ENCODE data around the gene PHLDB3. TPM values are rescaled to one million over a fixed set of nuclear protein-coding genes. Genes with fewer than 3 reads are reported as not detected.

The PHLDB3 gene
- polyA plus RNA-seq, 1 donor from 2014 or later: 5.6 TPM

DNA sequence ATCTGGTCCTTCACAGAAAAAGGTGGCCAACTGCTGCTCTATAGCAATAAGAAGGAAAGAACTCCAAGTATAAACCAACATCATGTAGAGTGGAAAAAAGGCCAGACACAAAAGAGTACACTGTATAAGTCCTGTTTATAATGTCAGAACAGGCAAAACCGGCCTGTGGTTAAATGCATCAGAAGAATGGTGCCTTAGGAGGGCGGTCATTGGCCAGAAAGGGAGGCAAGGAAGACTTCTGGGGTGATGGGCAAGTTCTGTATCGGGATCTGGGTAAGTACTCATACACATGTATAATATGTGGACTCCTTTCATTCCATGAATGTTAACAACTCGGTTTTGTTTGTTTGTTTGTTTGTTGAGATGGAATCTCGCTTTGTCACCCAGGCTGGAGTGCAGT, 18.4 kb upstream of the PHLDB3 start:
- Histone ChIP-seq H3K4me3 (ENCODE audit: low read length) (no peak overlapping the region), H3K27me3 (ENCODE audit: insufficient read depth, low read depth, low read length) (no peaks in the 10 kb centered on the region), H3K9me2 (ENCODE audit: insufficient read depth, low read length) (no peaks in the 10 kb centered on the region), H3F3A (ENCODE audit: insufficient read depth, low read length, poor library complexity, severe bottlenecking) (no peaks in the 10 kb centered on the region), H3K4me2 (ENCODE audit: low read length) (no peak overlapping the region), H2AFZ (ENCODE audit: low read depth, low read length) (no peak overlapping the region), H4K20me1 (ENCODE audit: insufficient read depth) (no peaks in the 10 kb centered on the region), H3K36me3 (ENCODE audit: insufficient read depth, low read length) (no peaks in the 10 kb centered on the region), H3K9me3 (ENCODE audit: low read length) (no peaks in the 10 kb centered on the region), H3K79me2 (replicated peaks; ENCODE audit: insufficient read depth, low read length) (no peaks in the 10 kb centered on the region), H3K27ac (ENCODE audit: low read length) (no peak overlapping the region), H3K9ac (ENCODE audit: low read length) (no peak overlapping the region)
- TF ChIP-seq, protein P1, sequence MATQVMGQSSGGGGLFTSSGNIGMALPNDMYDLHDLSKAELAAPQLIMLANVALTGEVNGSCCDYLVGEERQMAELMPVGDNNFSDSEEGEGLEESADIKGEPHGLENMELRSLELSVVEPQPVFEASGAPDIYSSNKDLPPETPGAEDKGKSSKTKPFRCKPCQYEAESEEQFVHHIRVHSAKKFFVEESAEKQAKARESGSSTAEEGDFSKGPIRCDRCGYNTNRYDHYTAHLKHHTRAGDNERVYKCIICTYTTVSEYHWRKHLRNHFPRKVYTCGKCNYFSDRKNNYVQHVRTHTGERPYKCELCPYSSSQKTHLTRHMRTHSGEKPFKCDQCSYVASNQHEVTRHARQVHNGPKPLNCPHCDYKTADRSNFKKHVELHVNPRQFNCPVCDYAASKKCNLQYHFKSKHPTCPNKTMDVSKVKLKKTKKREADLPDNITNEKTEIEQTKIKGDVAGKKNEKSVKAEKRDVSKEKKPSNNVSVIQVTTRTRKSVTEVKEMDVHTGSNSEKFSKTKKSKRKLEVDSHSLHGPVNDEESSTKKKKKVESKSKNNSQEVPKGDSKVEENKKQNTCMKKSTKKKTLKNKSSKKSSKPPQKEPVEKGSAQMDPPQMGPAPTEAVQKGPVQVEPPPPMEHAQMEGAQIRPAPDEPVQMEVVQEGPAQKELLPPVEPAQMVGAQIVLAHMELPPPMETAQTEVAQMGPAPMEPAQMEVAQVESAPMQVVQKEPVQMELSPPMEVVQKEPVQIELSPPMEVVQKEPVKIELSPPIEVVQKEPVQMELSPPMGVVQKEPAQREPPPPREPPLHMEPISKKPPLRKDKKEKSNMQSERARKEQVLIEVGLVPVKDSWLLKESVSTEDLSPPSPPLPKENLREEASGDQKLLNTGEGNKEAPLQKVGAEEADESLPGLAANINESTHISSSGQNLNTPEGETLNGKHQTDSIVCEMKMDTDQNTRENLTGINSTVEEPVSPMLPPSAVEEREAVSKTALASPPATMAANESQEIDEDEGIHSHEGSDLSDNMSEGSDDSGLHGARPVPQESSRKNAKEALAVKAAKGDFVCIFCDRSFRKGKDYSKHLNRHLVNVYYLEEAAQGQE (IDR thresholded peaks at IDR 0.05; ENCODE audit: borderline replicate concordance): no peak
- TF ChIP-seq SMC3 (conservative IDR thresholded peaks at IDR 0.05; ENCODE audit: poor library complexity) (no peak), EZH2 (IDR thresholded peaks at IDR 0.05; ENCODE audit: borderline replicate concordance, insufficient read depth, low read length, poor library complexity, severe bottlenecking) (no peak), MXI1 (conservative IDR thresholded peaks at IDR 0.05; ENCODE audit: poor library complexity, severe bottlenecking) (no peak), RAD21 (conservative IDR thresholded peaks at IDR 0.05) (no peak), EP300 (conservative IDR thresholded peaks at IDR 0.05; ENCODE audit: poor library complexity, severe bottlenecking) (no peak), TAF1 (IDR thresholded peaks at IDR 0.05; ENCODE audit: low read depth) (no peak), POLR2AphosphoS5 (IDR thresholded peaks at IDR 0.05) (no peak)
- TF ChIP-seq, protein P2, sequence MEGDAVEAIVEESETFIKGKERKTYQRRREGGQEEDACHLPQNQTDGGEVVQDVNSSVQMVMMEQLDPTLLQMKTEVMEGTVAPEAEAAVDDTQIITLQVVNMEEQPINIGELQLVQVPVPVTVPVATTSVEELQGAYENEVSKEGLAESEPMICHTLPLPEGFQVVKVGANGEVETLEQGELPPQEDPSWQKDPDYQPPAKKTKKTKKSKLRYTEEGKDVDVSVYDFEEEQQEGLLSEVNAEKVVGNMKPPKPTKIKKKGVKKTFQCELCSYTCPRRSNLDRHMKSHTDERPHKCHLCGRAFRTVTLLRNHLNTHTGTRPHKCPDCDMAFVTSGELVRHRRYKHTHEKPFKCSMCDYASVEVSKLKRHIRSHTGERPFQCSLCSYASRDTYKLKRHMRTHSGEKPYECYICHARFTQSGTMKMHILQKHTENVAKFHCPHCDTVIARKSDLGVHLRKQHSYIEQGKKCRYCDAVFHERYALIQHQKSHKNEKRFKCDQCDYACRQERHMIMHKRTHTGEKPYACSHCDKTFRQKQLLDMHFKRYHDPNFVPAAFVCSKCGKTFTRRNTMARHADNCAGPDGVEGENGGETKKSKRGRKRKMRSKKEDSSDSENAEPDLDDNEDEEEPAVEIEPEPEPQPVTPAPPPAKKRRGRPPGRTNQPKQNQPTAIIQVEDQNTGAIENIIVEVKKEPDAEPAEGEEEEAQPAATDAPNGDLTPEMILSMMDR (IDR thresholded peaks at IDR 0.05; ENCODE audit: poor library complexity, severe bottlenecking): no peak

DNA sequence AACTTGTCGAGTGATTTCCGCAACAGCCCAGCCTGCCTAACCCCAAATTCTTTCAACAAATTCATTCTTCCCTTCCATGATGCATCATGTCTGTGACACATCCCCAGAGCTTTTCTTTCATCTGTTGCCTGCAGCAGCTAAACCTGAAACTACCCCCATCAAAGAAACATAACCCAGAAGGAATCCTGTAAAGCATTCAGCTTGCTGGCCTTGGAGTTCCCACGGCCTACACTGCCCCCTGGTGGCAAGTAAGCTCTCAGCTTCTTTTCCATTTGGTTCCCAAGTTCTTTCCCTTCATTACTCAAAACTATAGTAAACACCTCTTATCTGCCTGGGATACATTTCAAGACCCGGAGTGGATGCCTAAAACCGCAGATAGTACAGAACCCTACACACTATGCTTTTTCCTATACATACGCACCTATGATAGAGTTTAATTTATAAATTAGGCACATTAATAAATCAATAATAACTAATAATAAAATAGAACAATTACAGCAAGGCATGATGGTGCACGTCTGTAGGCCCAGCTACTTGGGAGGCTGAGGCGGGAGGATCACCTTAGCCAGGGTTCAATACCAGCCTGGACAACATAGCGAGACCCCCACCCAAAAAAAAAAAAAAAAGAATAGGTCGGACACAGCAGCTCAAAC, 15.0 kb upstream of the PHLDB3 start:
- TF ChIP-seq SMC3 (conservative IDR thresholded peaks at IDR 0.05; ENCODE audit: poor library complexity) (peak; percentile 92), POLR2AphosphoS5 (IDR thresholded peaks at IDR 0.05) (no peak), EZH2 (IDR thresholded peaks at IDR 0.05; ENCODE audit: borderline replicate concordance, insufficient read depth, low read length, poor library complexity, severe bottlenecking) (no peak), TAF1 (IDR thresholded peaks at IDR 0.05; ENCODE audit: low read depth) (no peak), MXI1 (conservative IDR thresholded peaks at IDR 0.05; ENCODE audit: poor library complexity, severe bottlenecking) (no peak), EP300 (conservative IDR thresholded peaks at IDR 0.05; ENCODE audit: poor library complexity, severe bottlenecking) (no peak), RAD21 (conservative IDR thresholded peaks at IDR 0.05) (peak; percentile 95)
- TF ChIP-seq, protein P2 (IDR thresholded peaks at IDR 0.05; ENCODE audit: poor library complexity, severe bottlenecking): peak; percentile 91
- TF ChIP-seq, protein P1 (IDR thresholded peaks at IDR 0.05; ENCODE audit: borderline replicate concordance): no peak
- Histone ChIP-seq H3K27ac (ENCODE audit: low read length) (no peak overlapping the region), H3K4me2 (ENCODE audit: low read length) (no peak overlapping the region), H3K9me2 (ENCODE audit: insufficient read depth, low read length) (no peaks in the 10 kb centered on the region), H2AFZ (ENCODE audit: low read depth, low read length) (no peak overlapping the region), H3F3A (ENCODE audit: insufficient read depth, low read length, poor library complexity, severe bottlenecking) (no peaks in the 10 kb centered on the region), H3K36me3 (ENCODE audit: insufficient read depth, low read length) (no peaks in the 10 kb centered on the region), H3K9ac (ENCODE audit: low read length) (no peak overlapping the region), H3K27me3 (ENCODE audit: insufficient read depth, low read depth, low read length) (no peaks in the 10 kb centered on the region), H3K9me3 (ENCODE audit: low read length) (no peaks in the 10 kb centered on the region), H4K20me1 (ENCODE audit: insufficient read depth) (no peaks in the 10 kb centered on the region), H3K4me3 (ENCODE audit: low read length) (no peak overlapping the region), H3K79me2 (replicated peaks; ENCODE audit: insufficient read depth, low read length) (no peaks in the 10 kb centered on the region)

Data from neural cell (in vitro differentiated cells).